ENCODE data around the gene CYP24A1. TPM values are rescaled to one million over a fixed set of nuclear protein-coding genes. Genes with fewer than 3 reads are reported as not detected.

CYP24A1 gene
- total and polyA plus RNA-seq, 2 of the 8 experiments (the other 6 are each of a cell fraction or from before 2014, with no cell fraction given), result not detected

- no peak overlapping the region for H2BK12ac ChIP-seq (ENCODE audit: low read depth, low read length)
- H3K56ac ChIP-seq (replicated peaks; ENCODE audit: insufficient read length, low read depth, low read length), result no peak overlapping the region
- no peaks in the 10 kb centered on the region for H3K23me2 ChIP-seq (ENCODE audit: low read depth, low read length)
- CTCF ChIA-PET (ENCODE audit: partially characterized antibody), result interaction anchor here (0.6 to 23.7 kb wide), 39 partner anchors 9 to 648 kb away, joined by 3 to 591 read pairs (median 4); partner anchors contain the start of genes BCAS1 and PFDN4
- peak; percentile 63 for FAIRE-seq
- no peak overlapping the region for H3K4me2 ChIP-seq (ENCODE audit: insufficient read depth in 1 of 2, low read depth in 2 of 2, low read length in 2 of 2)
- H3K4ac ChIP-seq (replicated peaks; ENCODE audit: insufficient read length, low read depth, low read length), result no peak overlapping the region
- H2BK5ac ChIP-seq (ENCODE audit: low read depth, low read length), result no peak overlapping the region
- TF ChIP-seq CTCF (IDR thresholded peaks at IDR 0.05; ENCODE audit: control extremely low read depth in 1 of 3, insufficient read depth in 1 of 3, low read depth in 1 of 3, low read length in 3 of 3), result peak; percentile 85 to 89 (median 86)
- TF ChIP-seq SIX5 (IDR thresholded peaks at IDR 0.05; ENCODE audit: low read depth, low read length), result no peak
- TF ChIP-seq RFX5 (IDR thresholded peaks at IDR 0.05; ENCODE audit: borderline replicate concordance, low read depth, low read length), result no peak
- TF ChIP-seq YY1 (IDR thresholded peaks at IDR 0.05; ENCODE audit: low read depth, low read length), result peak; percentile 51; the same call in 1 of the 2 replicates
- TF ChIP-seq RAD21 (IDR thresholded peaks at IDR 0.05 in 1 of 2, conservative IDR thresholded peaks at IDR 0.05 in 1 of 2; ENCODE audit: low read depth in 2 of 2, low read length in 2 of 2), result peak; percentile 94 to 97
- no peak overlapping the region for H3K4me3 ChIP-seq (ENCODE audit: extremely low read depth in 1 of 4, insufficient read depth in 2 of 4, low read depth in 3 of 4, low read length in 4 of 4)
- H3K9ac ChIP-seq (replicated peaks in 1 of 4; ENCODE audit: extremely low read depth in 1 of 4, low read depth in 3 of 4, low read length in 3 of 4), result no peak overlapping the region
- no peak overlapping the region for H2BK15ac ChIP-seq (ENCODE audit: low read length)
- H3K79me1 ChIP-seq (ENCODE audit: low read depth, low read length), result no peaks in the 10 kb centered on the region
- no peak overlapping the region for H3K18ac ChIP-seq (ENCODE audit: extremely low read depth, low read length)
- no peak overlapping the region for H2AK5ac ChIP-seq (ENCODE audit: low read depth, low read length)
- peak; percentile 70 to 91 for DNase-seq (ENCODE audit: low read depth in 1 of 2, low spot score in 2 of 2)
- H4K20me1 ChIP-seq (replicated peaks in 1 of 2; ENCODE audit: control insufficient read depth in 1 of 2, insufficient read depth in 2 of 2, low read length in 2 of 2), result no peaks in the 10 kb centered on the region
- no peaks in the 10 kb centered on the region for H3K36me3 ChIP-seq (ENCODE audit: control insufficient read depth in 2 of 4, insufficient read depth in 4 of 4, low read length in 3 of 4)
- no peak overlapping the region for H4K8ac ChIP-seq (ENCODE audit: extremely low read depth, insufficient read depth, low read length)
- H3K4me1 ChIP-seq (replicated peaks in 1 of 4; ENCODE audit: control insufficient read depth in 3 of 4, insufficient read depth in 4 of 4, low read length in 3 of 4), result peaks cover 0 to 4% (median 2%) of the 10 kb centered on the region in 4 experiments; a peak in 2 of 7 replicates
- no peaks in the 10 kb centered on the region for H3K27me3 ChIP-seq (replicated peaks in 1 of 4; ENCODE audit: control insufficient read depth in 3 of 4, extremely low read depth in 1 of 4, insufficient read depth in 3 of 4, low read length in 3 of 4)
- no peak overlapping the region for H2AFZ ChIP-seq (ENCODE audit: low read length)
- no peak overlapping the region for H3K14ac ChIP-seq (ENCODE audit: insufficient read length)
- H3K79me2 ChIP-seq (ENCODE audit: control insufficient read depth in 1 of 2, insufficient read depth in 2 of 2, low read length in 2 of 2), result no peaks in the 10 kb centered on the region
- no peak overlapping the region for H2BK120ac ChIP-seq (replicated peaks; ENCODE audit: low read depth, low read length)
- H4K5ac ChIP-seq (ENCODE audit: insufficient read length, low read depth, low read length), result no peak overlapping the region
- POLR2A ChIA-PET (ENCODE audit: partially characterized antibody), result no interaction called here
- H3K9me3 ChIP-seq (ENCODE audit: insufficient read depth in 2 of 2, low read depth in 1 of 2, low read length in 1 of 2), result no peaks in the 10 kb centered on the region
- no peak overlapping the region for H3K27ac ChIP-seq (ENCODE audit: low read depth, low read length)
- 33% methylated on average over 7 of the region's 7 CpGs; no CpG with 5 or more reads in 1 of the 2 experiments for WGBS, 2 experiments (ENCODE audit: extremely low coverage in 1 of 2, insufficient coverage in 1 of 2, insufficient read length in 1 of 2, insufficient replicate concordance in 2 of 2, low coverage in 1 of 2, low lambda C conversion rate in 2 of 2, missing lambda C conversion rate in 1 of 2)
- no peak overlapping the region for H3K23ac ChIP-seq (ENCODE audit: insufficient read length)
- H2BK20ac ChIP-seq (ENCODE audit: low read length), result no peak overlapping the region
- H4K91ac ChIP-seq (replicated peaks; ENCODE audit: insufficient read length, low read length), result no peak overlapping the region
Measured at GRCh38 chr20:54199721-54200176, 26.0 kb upstream of the CYP24A1 start.
